Measurements from ENCODE around the gene GPC5.

DNA sequence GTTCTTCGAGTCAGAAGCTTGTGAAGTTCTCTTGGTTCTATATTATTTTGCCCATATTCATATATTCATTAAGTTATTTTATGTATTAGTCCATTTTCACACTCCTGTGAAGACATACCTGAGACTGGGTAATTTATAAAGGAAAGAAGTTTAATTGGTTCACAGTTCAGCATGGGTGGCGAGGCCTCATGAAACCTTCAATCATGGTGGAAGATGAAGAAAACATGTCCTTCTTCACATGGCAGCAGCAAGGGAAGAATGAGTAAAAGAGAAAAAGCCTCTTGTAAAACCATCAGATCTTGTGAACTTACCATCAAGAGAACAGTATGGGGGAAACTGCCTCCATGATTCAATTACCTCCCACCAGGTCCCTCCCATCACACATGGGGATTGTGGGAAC lies 182.3 kb downstream of the GPC5 start:
- TF ChIP-seq POLR2A (IDR thresholded peaks at IDR 0.05; ENCODE audit: low read length) (no peak), CEBPB (IDR thresholded peaks at IDR 0.05) (no peak), HOXB13 (CRISPR knock-in tag; IDR thresholded peaks at IDR 0.05; ENCODE audit: low read depth) (no peak), KDM1A (IDR thresholded peaks at IDR 0.05; ENCODE audit: low read depth) (no peak), MAFK (IDR thresholded peaks at IDR 0.05; ENCODE audit: partially characterized antibody) (no peak), SREBF2 (IDR thresholded peaks at IDR 0.05) (no peak), RNF2 (IDR thresholded peaks at IDR 0.05; ENCODE audit: borderline replicate concordance, low read depth) (no peak), SMC3 (IDR thresholded peaks at IDR 0.05) (no peak), RCOR1 (IDR thresholded peaks at IDR 0.05; ENCODE audit: low read depth, low read length) (no peak), CHD2 (IDR thresholded peaks at IDR 0.05; ENCODE audit: low read length, partially characterized antibody) (no peak)
- TF ChIP-seq, protein P1, sequence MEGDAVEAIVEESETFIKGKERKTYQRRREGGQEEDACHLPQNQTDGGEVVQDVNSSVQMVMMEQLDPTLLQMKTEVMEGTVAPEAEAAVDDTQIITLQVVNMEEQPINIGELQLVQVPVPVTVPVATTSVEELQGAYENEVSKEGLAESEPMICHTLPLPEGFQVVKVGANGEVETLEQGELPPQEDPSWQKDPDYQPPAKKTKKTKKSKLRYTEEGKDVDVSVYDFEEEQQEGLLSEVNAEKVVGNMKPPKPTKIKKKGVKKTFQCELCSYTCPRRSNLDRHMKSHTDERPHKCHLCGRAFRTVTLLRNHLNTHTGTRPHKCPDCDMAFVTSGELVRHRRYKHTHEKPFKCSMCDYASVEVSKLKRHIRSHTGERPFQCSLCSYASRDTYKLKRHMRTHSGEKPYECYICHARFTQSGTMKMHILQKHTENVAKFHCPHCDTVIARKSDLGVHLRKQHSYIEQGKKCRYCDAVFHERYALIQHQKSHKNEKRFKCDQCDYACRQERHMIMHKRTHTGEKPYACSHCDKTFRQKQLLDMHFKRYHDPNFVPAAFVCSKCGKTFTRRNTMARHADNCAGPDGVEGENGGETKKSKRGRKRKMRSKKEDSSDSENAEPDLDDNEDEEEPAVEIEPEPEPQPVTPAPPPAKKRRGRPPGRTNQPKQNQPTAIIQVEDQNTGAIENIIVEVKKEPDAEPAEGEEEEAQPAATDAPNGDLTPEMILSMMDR (IDR thresholded peaks at IDR 0.05), result no peak
- TF ChIP-seq, protein P2, sequence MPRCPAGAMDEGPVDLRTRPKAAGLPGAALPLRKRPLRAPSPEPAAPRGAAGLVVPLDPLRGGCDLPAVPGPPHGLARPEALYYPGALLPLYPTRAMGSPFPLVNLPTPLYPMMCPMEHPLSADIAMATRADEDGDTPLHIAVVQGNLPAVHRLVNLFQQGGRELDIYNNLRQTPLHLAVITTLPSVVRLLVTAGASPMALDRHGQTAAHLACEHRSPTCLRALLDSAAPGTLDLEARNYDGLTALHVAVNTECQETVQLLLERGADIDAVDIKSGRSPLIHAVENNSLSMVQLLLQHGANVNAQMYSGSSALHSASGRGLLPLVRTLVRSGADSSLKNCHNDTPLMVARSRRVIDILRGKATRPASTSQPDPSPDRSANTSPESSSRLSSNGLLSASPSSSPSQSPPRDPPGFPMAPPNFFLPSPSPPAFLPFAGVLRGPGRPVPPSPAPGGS (IDR thresholded peaks at IDR 0.05), result no peak
- TF ChIP-seq, protein P3, sequence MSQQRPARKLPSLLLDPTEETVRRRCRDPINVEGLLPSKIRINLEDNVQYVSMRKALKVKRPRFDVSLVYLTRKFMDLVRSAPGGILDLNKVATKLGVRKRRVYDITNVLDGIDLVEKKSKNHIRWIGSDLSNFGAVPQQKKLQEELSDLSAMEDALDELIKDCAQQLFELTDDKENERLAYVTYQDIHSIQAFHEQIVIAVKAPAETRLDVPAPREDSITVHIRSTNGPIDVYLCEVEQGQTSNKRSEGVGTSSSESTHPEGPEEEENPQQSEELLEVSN (IDR thresholded peaks at IDR 0.05; ENCODE audit: borderline replicate concordance, low read depth), result no peak

Data from A549 (cell line).